OCI-M2 (cell line): ENCODE measurements around the gene TGFBR1.
A peak's percentile ranks its signal among the peaks of the same experiment; 100 is the strongest.

Experiments
- DNase-seq: peaks from one replicate; lab custom pipeline; 2025; ENCODE audit not compliant: unreplicated experiment; lab: John Stamatoyannopoulos, UW

TGFBR1 gene

DNA sequence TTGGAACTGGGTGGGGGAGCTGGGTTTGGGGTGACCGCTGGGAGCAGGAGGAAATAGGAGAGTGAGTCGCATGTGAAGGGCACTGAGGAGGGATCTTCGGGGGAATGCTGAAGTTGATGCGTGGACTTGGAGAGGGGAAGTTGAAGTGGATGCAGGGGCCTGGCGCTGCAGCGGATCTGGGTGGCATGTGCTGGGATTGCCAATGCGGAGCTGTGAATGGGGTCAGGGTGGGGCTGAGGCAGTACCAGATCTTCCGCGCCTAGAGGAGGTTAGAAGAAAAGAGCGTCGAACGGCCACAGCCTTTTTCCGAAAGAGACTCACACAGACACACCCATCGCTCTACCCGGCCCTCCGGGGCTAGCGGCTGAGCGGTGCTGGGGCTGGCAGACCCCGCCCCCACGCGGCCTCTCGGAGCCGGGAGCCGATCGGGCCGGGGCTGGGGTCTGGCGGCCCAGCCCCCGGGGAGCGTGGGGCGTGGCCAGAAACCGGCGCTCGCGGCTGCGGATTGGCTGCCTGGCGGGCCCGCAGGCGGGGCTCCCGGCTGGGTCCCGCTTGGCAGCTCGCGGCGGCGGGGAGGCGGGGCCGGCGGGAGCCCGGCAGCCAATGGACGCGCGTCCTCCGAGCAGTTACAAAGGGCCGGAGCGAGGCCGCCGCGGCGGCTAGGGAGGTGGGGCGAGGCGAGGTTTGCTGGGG, at the start of gene TGFBR1:
Gene TGFBR1, plus strand, starts transcription at position 655 of the 693 bp plus-strand sequence. CDS start 93 bp downstream, outside the sequence.
- DNase-seq: peak; percentile 39

DNA sequence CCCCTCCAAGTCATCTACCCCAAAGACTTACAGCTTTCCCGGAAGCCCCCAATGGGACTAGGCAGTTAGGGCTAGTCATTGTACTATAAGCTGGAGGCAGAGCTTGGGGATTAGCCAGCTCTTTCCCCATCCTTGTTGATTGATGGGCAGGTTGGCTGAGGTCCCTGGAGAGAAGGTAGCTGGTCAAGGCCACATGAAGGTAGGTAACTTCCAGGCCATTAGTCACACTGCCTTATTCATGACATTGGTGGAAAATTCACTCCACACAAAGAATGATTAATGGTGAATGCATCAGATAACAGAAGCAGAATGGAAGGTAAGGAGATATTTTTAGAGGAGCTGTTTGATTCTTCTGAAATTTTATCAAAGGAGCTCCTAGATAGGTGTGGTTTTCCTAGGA, 49.5 kb upstream of the TGFBR1 start:
- DNase-seq: no peak

DNA sequence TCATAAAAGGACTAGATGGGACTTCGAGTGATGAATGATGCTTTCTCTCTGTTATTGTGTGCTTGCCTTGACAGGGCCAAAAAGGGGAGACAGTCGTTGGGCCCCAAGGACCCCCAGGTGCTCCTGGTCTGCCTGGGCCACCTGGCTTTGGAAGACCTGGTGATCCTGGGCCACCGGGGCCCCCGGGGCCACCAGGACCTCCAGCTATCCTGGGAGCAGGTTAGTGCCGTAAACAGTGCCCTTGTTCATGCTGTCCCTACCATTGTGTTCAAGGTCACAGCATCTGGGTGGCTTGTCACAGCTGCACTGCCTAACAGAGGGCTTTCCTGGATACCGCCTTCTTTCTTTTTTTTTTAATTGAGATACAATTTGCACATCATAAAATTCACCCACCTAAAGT, 48.7 kb upstream of the TGFBR1 start:
- no peak for DNase-seq

DNA sequence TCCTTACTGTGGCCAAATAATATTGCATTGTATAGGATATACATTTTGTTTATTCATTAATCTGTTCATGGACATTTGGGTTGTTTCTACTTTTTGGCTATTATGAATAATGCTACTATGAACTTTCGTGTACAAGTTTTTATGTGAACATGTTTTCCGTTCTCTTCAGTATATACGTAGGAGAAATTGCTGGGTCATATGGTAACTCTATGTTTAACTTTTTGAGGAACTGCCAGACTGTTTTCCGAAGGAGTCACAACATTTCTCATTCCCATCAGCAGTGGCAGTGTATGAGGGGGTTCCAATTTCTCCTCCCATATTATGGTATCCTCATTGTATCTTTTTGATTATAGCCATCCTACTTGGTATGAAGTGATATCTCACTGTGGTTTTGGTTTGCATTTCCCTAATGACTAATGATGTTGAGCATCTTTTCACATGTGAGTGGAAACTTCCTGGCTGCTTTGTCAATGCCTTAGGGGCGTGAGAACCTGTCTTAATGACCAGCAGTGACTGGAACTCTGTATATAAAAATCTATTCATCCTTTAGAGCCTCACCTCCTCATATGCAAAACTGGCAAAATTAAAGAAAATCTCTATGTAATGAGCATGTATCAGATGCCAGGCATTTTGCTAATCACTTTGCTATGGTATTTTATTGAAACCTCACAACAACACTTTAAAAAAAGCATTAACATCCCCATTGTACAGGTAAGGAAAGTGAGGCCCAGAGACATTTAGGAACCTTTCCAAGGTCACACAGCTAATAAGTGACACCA, 47.8 kb upstream of the TGFBR1 start:
- DNase-seq: no peak

DNA sequence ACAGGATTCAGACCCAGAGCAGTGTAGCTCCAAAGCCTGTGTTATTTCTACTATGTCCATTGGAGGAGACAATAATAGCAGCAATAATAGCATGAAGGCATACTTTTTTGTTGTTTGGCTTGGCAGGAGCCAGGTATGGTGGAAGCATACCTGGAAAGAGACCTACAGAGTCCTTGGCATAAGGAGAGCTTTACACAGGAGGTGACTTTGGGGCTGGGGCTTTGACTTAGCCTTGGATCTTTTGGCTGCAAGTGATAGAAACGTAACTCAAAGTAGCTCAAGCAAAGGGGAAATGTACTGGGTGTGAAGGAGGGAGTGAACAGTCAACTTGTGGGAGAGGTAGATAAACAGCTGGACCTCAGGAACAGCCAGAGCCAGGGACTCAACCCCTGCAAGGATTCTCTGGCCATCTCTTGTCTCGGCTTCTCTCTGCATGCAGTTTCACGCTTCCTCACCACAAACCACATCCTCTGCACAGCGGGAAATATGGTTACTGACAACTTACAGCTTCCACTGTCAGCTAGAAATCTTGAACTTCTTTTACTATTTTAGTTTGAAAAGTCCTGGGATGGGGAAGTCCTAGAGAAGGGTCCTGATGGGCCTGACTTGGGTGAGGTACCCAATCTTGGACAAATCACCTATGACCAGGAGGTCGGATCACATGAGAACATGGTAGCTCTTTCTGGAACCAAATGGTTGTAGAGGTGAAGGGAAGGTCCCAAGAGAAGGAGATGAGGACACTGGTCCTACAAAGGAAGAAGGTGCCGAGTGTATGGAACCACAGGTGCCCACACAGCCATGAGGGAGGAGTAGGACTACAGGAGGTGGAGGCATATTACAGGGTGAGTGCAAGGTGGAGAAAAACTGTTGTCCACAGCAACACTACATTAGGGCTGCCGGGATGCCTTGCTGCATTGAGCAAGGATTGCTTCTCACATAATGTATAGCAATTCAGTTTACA, 47.0 kb upstream of the TGFBR1 start:
- DNase-seq: peak; percentile 61

DNA sequence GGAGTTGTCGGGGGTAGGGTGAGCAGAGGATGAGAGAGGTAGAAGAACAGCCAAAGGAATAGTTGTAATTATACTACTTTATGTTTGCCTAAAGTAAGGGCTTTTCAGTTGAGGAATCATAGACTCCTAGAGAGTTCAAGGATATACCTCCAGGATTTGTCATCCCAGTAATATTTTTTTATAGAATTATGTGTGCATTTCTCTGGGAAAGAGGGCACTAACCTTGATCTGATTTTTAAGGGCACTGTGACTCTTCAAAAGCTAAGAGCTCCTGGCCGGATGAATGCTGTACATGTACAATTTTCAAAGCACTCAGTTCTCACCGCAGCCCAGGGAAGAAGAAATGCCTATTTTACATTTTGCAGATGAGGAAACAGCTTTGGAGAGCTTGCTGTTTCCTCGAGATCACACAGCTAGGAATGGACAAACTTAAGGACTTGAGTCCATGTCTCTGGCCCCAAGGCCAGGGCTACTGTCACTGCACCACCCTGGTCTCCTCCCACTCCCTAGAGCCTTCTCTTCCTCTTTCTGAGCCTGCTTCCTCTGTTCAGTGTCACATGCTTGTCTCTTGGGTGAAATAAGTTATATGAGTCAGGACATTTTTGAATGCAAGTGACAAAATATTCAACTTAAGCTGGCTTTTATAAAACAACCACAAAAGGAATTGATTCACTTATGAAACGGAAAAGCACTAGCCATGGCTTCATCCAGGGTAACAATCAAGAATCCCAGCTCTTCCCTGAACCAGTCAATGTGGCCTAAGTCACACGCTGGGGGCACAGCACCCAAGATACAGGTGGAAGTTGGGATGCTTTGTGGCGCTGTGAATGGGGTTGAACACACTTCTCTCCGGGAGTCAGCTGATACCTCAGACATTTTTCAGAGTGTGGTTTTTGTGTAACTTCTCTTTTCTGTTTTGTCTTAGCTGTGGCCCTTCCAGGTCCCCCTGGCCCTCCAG, 45.7 kb upstream of the TGFBR1 start:
- DNase-seq: peak; percentile 8

DNA sequence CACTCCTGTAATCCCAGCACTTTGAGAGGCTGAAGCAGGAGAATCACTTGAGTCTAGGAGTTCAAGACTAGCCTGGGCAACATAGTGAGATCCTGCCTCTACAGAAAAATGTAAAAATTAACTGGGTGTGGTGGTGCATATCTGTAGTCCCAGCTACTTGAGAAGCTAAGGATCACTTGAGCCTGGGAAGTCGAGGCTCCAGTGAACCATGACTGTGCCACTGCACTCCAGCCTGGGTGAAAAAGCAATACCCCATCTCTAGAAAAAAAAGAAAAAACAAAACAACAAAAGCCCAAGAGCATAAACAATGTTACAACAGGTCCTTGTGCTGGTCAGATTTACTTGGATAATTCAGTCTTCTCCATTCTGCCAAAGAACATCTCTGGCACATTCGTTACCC, 44.3 kb upstream of the TGFBR1 start:
- no peak for DNase-seq

DNA sequence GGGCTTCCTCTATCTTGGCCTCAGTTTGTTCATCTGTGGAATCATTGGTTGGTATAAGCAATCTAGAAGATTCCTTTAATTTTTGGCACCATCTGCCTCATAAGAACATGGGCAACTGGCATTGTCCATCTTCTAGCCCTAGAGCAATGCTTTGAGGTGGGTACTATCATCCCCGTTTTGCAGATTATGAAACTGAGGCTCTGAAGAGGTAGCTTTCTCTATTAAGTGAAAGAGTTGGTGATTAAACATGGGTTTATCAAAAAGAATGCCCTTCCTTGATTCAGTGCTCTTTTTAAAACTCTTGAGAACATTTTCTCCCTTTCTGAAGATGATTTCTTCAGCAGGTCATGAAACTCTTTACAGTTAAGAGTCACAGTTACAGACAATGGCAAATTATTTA, 42.4 kb upstream of the TGFBR1 start:
- no peak for DNase-seq

GRCh38 chr9:99063522-99063921, 41.4 kb upstream of the TGFBR1 start:
- no peak for DNase-seq

GRCh38 chr9:99066571-99066970, 38.3 kb upstream of the TGFBR1 start:
- no peak for DNase-seq

DNA sequence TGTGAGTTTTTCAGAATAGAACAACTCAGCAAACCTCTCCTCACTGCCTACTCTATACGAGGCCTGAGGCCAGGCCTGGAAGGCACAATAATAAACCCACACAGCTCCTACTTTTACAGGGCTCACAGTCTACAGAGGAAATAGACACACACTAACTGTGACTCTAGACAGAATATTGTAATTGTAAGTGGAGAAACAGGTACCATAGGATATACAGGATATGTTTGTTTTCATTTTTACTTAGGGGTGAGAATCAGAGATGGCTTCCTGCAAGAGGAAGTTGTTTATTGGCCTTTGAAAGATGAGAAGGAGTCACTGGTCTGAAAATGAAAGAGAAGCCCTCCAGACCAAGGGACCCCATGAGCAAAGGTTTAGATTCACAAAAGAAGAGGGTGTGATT, 35.8 kb upstream of the TGFBR1 start:
- no peak for DNase-seq

GRCh38 chr9:99069546-99069945, 35.4 kb upstream of the TGFBR1 start:
- DNase-seq: no peak

- DNase-seq: no peak
Observed at GRCh38 chr9:99070681-99071080, 34.2 kb upstream of the TGFBR1 start.

DNA sequence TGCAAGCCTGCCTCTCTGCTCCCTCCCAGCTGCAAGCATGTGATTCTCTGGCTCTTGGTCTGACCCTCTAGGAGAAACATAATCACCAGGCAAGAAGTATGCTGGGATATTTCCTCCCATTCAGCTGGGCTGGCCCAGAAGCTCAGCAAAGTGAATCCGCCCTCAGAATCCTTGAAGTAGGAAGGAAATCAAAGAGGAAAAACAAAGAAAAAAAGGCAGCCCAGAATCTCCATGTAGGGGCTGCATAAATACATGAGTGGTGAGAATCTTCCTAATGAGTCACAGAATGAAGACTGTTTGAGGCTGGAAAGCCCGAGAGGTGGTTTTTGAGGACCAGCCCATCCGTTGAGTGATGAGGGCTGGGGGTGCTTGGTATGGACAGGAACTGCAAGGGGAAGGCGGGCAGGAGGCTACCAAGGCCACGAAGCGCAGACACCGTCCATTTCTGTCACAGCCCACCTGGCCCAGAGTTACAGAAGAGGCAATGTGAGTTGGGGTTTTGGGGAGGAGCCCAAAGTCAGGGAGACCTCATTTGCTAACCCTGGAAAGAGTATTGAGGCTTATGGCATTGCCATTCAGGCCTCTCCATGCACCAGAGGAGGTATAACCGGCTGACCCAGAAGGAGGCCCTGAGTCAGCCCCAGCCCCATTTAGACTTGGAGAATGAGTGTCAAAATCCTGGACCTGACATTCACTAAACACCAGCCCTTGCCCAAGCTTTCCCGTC, 33.4 kb upstream of the TGFBR1 start:
- no peak for DNase-seq

GRCh38 chr9:99072040-99072394, 32.9 kb upstream of the TGFBR1 start:
- no peak for DNase-seq

DNA sequence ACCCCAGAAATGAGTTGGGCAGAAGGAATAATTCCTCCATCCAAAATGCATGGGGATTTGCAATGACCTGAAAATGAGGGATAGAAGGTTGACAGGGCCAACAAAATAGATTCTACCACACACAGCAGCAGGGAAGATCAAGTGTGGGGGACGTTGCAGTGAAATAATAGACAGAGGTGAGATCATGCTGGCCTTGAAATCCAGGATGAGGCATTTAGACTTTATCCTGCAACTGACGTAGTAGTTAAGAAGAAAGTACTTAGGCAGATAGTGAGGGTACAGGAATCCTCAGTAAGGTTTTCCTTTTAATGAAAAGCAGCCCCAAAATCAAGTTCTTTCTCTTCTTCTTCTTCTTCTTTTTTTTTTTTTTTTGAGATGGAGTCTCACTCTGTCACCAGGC, 31.6 kb upstream of the TGFBR1 start:
- no peak for DNase-seq

GRCh38 chr9:99073985-99074901, 30.7 kb upstream of the TGFBR1 start:
- DNase-seq: no peak

- no peak for DNase-seq
Observed at GRCh38 chr9:99074902-99075245, 30.0 kb upstream of the TGFBR1 start.
